Measurements from ENCODE around the gene COTL1. TPM values are rescaled to one million over a fixed set of nuclear protein-coding genes. Genes with fewer than 3 reads are reported as not detected.

COTL1 gene
- total RNA-seq, 1 experiment from 2014 or later = 102 TPM

DNA sequence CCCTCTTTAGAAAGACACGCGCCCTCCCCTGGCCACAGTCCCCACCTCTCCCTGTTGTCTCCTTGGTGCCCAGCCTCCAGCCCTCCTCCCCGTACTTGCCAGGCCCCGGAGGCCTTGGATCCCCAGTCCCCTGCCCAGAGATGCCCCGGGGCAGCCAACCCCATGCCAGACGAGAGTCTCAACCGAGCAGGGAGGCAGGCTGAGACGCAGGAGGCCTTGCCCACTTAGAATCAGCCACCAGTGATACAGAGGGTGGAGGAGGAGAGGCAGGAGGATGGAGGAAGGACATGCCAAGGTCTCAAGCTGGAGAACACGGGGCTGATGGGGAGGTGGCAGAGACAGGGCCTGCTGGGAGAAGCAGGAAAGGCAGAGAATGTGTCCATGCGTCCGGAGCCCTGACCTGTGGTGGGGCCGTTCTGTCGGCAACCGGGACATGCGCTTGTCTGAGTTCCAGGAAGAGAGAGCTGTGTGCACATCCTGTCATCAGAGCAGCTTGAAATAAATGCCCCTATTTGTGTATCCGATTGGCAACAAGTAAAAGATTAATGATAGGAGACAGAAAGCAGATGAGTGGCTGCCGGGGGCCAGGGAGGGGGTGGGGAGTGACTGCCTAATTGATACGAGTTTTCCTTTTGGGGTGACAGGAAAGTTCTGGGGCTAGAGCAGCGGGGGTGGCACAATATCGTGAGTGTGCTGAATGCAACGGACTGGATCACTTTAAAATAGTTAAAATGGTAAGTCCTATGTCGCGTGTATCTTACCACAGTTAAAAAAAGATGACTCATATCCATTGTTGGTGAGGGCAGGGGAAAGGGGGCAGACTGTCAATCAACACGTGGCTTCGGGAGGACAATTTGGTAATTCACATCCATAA lies 68.7 kb downstream of the COTL1 start (continued):
- TF ChIP-seq, protein P1, sequence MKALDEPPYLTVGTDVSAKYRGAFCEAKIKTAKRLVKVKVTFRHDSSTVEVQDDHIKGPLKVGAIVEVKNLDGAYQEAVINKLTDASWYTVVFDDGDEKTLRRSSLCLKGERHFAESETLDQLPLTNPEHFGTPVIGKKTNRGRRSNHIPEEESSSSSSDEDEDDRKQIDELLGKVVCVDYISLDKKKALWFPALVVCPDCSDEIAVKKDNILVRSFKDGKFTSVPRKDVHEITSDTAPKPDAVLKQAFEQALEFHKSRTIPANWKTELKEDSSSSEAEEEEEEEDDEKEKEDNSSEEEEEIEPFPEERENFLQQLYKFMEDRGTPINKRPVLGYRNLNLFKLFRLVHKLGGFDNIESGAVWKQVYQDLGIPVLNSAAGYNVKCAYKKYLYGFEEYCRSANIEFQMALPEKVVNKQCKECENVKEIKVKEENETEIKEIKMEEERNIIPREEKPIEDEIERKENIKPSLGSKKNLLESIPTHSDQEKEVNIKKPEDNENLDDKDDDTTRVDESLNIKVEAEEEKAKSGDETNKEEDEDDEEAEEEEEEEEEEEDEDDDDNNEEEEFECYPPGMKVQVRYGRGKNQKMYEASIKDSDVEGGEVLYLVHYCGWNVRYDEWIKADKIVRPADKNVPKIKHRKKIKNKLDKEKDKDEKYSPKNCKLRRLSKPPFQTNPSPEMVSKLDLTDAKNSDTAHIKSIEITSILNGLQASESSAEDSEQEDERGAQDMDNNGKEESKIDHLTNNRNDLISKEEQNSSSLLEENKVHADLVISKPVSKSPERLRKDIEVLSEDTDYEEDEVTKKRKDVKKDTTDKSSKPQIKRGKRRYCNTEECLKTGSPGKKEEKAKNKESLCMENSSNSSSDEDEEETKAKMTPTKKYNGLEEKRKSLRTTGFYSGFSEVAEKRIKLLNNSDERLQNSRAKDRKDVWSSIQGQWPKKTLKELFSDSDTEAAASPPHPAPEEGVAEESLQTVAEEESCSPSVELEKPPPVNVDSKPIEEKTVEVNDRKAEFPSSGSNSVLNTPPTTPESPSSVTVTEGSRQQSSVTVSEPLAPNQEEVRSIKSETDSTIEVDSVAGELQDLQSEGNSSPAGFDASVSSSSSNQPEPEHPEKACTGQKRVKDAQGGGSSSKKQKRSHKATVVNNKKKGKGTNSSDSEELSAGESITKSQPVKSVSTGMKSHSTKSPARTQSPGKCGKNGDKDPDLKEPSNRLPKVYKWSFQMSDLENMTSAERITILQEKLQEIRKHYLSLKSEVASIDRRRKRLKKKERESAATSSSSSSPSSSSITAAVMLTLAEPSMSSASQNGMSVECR (CRISPR knock-in tag; IDR thresholded peaks at IDR 0.05; ENCODE audit: borderline replicate concordance) = no peak
- TF ChIP-seq ZNF232 (CRISPR knock-in tag; IDR thresholded peaks at IDR 0.05) (no peak), ETV6 (CRISPR knock-in tag; IDR thresholded peaks at IDR 0.05) (no peak), HMGA2 (CRISPR knock-in tag; IDR thresholded peaks at IDR 0.05) (no peak), PRRX2 (CRISPR knock-in tag; IDR thresholded peaks at IDR 0.05) (no peak), NR3C1 (CRISPR knock-in tag; conservative IDR thresholded peaks at IDR 0.05; ENCODE audit: low read depth) (no peak), JAZF1 (CRISPR knock-in tag; IDR thresholded peaks at IDR 0.05) (no peak)
- TF ChIP-seq, protein P2, sequence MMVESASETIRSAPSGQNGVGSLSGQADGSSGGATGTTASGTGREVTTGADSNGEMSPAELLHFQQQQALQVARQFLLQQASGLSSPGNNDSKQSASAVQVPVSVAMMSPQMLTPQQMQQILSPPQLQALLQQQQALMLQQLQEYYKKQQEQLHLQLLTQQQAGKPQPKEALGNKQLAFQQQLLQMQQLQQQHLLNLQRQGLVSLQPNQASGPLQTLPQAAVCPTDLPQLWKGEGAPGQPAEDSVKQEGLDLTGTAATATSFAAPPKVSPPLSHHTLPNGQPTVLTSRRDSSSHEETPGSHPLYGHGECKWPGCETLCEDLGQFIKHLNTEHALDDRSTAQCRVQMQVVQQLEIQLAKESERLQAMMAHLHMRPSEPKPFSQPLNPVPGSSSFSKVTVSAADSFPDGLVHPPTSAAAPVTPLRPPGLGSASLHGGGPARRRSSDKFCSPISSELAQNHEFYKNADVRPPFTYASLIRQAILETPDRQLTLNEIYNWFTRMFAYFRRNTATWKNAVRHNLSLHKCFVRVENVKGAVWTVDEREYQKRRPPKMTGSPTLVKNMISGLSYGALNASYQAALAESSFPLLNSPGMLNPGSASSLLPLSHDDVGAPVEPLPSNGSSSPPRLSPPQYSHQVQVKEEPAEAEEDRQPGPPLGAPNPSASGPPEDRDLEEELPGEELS (CRISPR knock-in tag; IDR thresholded peaks at IDR 0.05) = no peak

DNA sequence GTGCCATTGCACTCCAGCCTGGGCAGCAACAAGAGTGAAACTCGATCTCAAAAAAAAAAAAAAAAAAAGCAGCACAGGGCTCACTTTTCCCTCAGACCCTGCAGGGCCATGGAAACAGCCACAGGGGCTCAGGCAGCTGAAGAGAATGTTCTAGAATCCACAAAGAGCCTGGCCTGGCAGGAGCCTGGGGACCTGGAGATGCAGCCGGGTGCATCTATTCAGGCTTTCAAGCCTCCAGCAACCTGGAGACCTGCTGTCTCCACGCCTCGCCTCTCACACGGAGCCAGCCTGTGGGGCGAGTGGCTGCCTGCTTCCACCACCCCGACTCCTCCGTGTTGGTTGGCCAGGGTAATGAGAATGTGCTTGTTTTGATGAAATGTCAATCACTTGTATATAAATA lies 69.4 kb downstream of the COTL1 start:
- TF ChIP-seq, protein P3, sequence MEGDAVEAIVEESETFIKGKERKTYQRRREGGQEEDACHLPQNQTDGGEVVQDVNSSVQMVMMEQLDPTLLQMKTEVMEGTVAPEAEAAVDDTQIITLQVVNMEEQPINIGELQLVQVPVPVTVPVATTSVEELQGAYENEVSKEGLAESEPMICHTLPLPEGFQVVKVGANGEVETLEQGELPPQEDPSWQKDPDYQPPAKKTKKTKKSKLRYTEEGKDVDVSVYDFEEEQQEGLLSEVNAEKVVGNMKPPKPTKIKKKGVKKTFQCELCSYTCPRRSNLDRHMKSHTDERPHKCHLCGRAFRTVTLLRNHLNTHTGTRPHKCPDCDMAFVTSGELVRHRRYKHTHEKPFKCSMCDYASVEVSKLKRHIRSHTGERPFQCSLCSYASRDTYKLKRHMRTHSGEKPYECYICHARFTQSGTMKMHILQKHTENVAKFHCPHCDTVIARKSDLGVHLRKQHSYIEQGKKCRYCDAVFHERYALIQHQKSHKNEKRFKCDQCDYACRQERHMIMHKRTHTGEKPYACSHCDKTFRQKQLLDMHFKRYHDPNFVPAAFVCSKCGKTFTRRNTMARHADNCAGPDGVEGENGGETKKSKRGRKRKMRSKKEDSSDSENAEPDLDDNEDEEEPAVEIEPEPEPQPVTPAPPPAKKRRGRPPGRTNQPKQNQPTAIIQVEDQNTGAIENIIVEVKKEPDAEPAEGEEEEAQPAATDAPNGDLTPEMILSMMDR (IDR thresholded peaks at IDR 0.05) = no peak
- TF ChIP-seq, protein P4, sequence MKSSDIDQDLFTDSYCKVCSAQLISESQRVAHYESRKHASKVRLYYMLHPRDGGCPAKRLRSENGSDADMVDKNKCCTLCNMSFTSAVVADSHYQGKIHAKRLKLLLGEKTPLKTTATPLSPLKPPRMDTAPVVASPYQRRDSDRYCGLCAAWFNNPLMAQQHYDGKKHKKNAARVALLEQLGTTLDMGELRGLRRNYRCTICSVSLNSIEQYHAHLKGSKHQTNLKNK (CRISPR knock-in tag; IDR thresholded peaks at IDR 0.05) = no peak
- TF ChIP-seq, protein P5, sequence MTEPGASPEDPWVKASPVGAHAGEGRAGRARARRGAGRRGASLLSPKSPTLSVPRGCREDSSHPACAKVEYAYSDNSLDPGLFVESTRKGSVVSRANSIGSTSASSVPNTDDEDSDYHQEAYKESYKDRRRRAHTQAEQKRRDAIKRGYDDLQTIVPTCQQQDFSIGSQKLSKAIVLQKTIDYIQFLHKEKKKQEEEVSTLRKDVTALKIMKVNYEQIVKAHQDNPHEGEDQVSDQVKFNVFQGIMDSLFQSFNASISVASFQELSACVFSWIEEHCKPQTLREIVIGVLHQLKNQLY (CRISPR knock-in tag; IDR thresholded peaks at IDR 0.05) = no peak
- TF ChIP-seq, protein P6, sequence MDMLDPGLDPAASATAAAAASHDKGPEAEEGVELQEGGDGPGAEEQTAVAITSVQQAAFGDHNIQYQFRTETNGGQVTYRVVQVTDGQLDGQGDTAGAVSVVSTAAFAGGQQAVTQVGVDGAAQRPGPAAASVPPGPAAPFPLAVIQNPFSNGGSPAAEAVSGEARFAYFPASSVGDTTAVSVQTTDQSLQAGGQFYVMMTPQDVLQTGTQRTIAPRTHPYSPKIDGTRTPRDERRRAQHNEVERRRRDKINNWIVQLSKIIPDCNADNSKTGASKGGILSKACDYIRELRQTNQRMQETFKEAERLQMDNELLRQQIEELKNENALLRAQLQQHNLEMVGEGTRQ (CRISPR knock-in tag; IDR thresholded peaks at IDR 0.05) = no peak
- TF ChIP-seq ZNF671 (CRISPR knock-in tag; IDR thresholded peaks at IDR 0.05) (no peak), ELF4 (CRISPR knock-in tag; IDR thresholded peaks at IDR 0.05; ENCODE audit: low read depth) (no peak), KAT7 (CRISPR knock-in tag; IDR thresholded peaks at IDR 0.05; ENCODE audit: borderline replicate concordance) (no peak), JAZF1 (CRISPR knock-in tag; IDR thresholded peaks at IDR 0.05) (no peak), NR2C2 (CRISPR knock-in tag; IDR thresholded peaks at IDR 0.05) (no peak)
- TF ChIP-seq, protein P7, sequence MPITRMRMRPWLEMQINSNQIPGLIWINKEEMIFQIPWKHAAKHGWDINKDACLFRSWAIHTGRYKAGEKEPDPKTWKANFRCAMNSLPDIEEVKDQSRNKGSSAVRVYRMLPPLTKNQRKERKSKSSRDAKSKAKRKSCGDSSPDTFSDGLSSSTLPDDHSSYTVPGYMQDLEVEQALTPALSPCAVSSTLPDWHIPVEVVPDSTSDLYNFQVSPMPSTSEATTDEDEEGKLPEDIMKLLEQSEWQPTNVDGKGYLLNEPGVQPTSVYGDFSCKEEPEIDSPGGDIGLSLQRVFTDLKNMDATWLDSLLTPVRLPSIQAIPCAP (CRISPR knock-in tag; IDR thresholded peaks at IDR 0.05) = no peak
- DNase-seq (ENCODE audit: low spot score) (no peak), ATAC-seq (peak; percentile 56)
- ChIA-PET CTCF (interaction anchor here (1.0 kb wide), 1 partner anchor 42 kb away, joined by 3 read pairs; no protein-coding TSS in a partner anchor), POLR2A (interaction anchor here (0.7 kb wide), 1 partner anchor 105 kb away, joined by 5 read pairs; no protein-coding TSS in a partner anchor)
- no peaks in the 10 kb centered on the region for H3K9me3 Mint-ChIP-seq
- no peak overlapping the region for H3K4me3 Mint-ChIP-seq
- no peaks in the 10 kb centered on the region for H3K36me3 Mint-ChIP-seq
- H3K27me3 Mint-ChIP-seq (ENCODE audit: low read depth) = no peaks in the 10 kb centered on the region
- no peak overlapping the region for H3K27ac Mint-ChIP-seq
- peaks cover 29% of the 10 kb centered on the region for H3K4me1 Mint-ChIP-seq

Data from WTC11 (cell line).